Stomach smooth muscle (tissue), 2 donors: Measurements from ENCODE around the gene EYS.
"Not testable (repeated sequence)": the region's sequence is repeated elsewhere in the genome, so short reads cannot be mapped to it uniquely, and the experiment has no call there.

ENCODE experiments used
- H3K27ac ChIP-seq: one replicate; pipeline ENCODE4 v1.7.0; 2013; ENCODE audit warnings: mild to moderate bottlenecking, low read length, inconsistent platforms
- H3K27me3 ChIP-seq, 2 donors: one replicate each; pipeline ENCODE4 v1.7.0; 2013; ENCODE audit warnings: low read length in 2 of 2; ENCODE audit not compliant: insufficient read depth in 2 of 2, control insufficient read depth in 1 of 2
- H3K36me3 ChIP-seq, 2 donors: one replicate each; pipeline ENCODE4 v1.7.0; 2013; ENCODE audit warnings: low read length in 2 of 2; ENCODE audit not compliant: control insufficient read depth in 2 of 2, insufficient read depth in 2 of 2
- H3K4me1 ChIP-seq: one replicate; pipeline ENCODE4 v1.7.0; 2013; ENCODE audit warnings: low read length; ENCODE audit not compliant: control insufficient read depth, insufficient read depth
- H3K4me3 ChIP-seq, 2 donors: one replicate each; pipeline ENCODE4 v1.7.0; 2013; ENCODE audit warnings: low read length in 2 of 2
- H3K9ac ChIP-seq, 2 donors: one replicate each; pipeline ENCODE4 v1.7.0; 2013; ENCODE audit warnings: low read length in 2 of 2, mild to moderate bottlenecking in 1 of 2
- H3K9me3 ChIP-seq, 2 donors: one replicate each; pipeline ENCODE4 v1.7.0; 2013; ENCODE audit warnings: low read length in 2 of 2; ENCODE audit not compliant: control insufficient read depth in 2 of 2
- donor health status: healthy.
- donor health status: Pancreatic carcinoma.

Gene EYS

GRCh38 chr6:65059568-65059967 lies 647.5 kb downstream of the EYS start:
- H3K27ac ChIP-seq, result no peak overlapping the region
- no peak overlapping the region for H3K4me3 ChIP-seq
- no peaks in the 10 kb centered on the region for H3K4me1 ChIP-seq
- H3K36me3 ChIP-seq, result no peaks in the 10 kb centered on the region
- H3K9me3 ChIP-seq, result no peaks in the 10 kb centered on the region
- no peaks in the 10 kb centered on the region for H3K27me3 ChIP-seq
- no peak overlapping the region for H3K9ac ChIP-seq

DNA sequence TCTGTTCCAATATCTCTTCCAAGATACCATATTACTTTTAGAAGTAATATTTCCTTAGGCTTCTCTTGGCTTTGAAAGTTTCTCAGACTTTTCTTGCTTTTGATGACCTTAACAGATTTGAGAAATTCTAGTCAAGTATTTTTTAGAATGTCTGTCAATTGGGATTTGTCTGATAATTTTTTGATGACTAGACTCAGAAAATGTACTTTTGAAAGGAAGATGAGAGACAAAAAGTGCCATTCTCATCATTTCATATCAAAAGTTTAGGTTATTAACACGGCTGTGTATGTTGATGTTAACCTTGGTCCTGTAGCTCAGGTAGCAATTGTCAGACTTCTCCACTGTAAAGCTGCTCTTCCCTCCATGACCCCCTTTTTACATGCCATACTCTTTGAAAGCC lies 651.5 kb downstream of the EYS start:
- Histone ChIP-seq H3K4me1 (no peaks in the 10 kb centered on the region), H3K9me3 (no peaks in the 10 kb centered on the region), H3K36me3 (no peaks in the 10 kb centered on the region), H3K27me3 (no peaks in the 10 kb centered on the region), H3K27ac (no peak overlapping the region), H3K9ac (no peak overlapping the region), H3K4me3 (no peak overlapping the region)

GRCh38 chr6:65052626-65053025 lies 654.4 kb downstream of the EYS start:
- no peaks in the 10 kb centered on the region for H3K4me1 ChIP-seq
- H3K9me3 ChIP-seq, result no peaks in the 10 kb centered on the region
- H3K27ac ChIP-seq, result no peak overlapping the region
- no peak overlapping the region for H3K9ac ChIP-seq
- no peaks in the 10 kb centered on the region for H3K36me3 ChIP-seq
- no peaks in the 10 kb centered on the region for H3K27me3 ChIP-seq
- no peak overlapping the region for H3K4me3 ChIP-seq

DNA sequence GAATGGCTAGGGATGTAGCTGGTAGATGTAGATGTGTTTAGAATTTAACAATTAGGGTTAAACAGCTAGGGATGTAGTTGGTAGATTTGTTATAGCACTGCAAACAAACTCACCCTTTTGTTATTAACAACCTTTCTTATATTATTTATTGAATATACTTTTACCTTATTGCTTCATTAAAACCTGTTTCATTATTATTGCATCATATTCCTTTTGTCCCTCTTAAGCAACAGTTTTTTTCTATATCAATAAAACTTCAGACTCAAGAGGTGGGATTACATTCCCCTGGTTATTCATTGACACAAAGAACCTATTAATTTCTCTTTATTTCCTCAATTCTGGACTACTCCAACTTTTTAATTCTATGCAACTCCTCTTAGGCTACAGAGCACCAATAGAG lies 661.2 kb downstream of the EYS start:
- no peak overlapping the region for H3K4me3 ChIP-seq
- H3K27ac ChIP-seq, result no peak overlapping the region
- no peaks in the 10 kb centered on the region for H3K4me1 ChIP-seq
- no peak overlapping the region for H3K9ac ChIP-seq
- H3K36me3 ChIP-seq, result no peaks in the 10 kb centered on the region
- H3K27me3 ChIP-seq, result no peaks in the 10 kb centered on the region
- no peaks in the 10 kb centered on the region for H3K9me3 ChIP-seq

GRCh38 chr6:65014006-65014405 lies 693.0 kb downstream of the EYS start:
- no peak overlapping the region for H3K27ac ChIP-seq
- H3K36me3 ChIP-seq, result no peaks in the 10 kb centered on the region
- no peaks in the 10 kb centered on the region for H3K9me3 ChIP-seq
- no peak overlapping the region for H3K9ac ChIP-seq
- H3K4me1 ChIP-seq, result no peaks in the 10 kb centered on the region
- H3K27me3 ChIP-seq, result no peaks in the 10 kb centered on the region
- no peak overlapping the region for H3K4me3 ChIP-seq

GRCh38 chr6:65006788-65007187 lies 700.2 kb downstream of the EYS start:
- Histone ChIP-seq H3K9ac (no peak overlapping the region), H3K9me3 (no peaks in the 10 kb centered on the region), H3K4me1 (no peaks in the 10 kb centered on the region), H3K36me3 (no peaks in the 10 kb centered on the region), H3K4me3 (no peak overlapping the region), H3K27me3 (no peaks in the 10 kb centered on the region), H3K27ac (no peak overlapping the region)

- no peaks in the 10 kb centered on the region for H3K9me3 ChIP-seq
- H3K9ac ChIP-seq, result no peak overlapping the region
- H3K4me1 ChIP-seq, result no peaks in the 10 kb centered on the region
- no peak overlapping the region for H3K27ac ChIP-seq
- no peak overlapping the region for H3K4me3 ChIP-seq
- H3K36me3 ChIP-seq, result no peaks in the 10 kb centered on the region
- no peaks in the 10 kb centered on the region for H3K27me3 ChIP-seq
These were observed 702.7 kb downstream of the EYS start for GRCh38 chr6:65004283-65004682.

DNA sequence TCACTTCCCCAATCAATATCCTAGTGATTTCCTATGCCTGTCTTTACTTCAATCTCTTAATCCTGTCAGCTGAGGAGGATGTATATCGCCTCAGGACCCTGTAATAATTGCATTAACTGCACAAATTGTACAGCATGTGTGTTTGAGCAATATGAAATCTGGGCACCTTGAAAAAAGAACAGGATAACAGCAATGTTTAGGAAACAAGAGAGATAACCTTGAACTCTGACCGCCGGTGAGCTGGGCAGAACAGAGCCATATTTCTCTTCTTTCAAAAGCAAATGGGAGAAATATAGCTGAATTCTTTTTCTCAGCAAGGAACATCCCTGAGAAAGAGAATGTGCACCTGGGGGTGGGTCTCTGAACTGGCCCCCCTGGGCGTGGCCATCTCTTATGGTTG lies 704.1 kb downstream of the EYS start:
- not testable (repeated sequence) for H3K36me3 ChIP-seq, H3K4me3 ChIP-seq, H3K4me1 ChIP-seq, H3K27me3 ChIP-seq, H3K9ac ChIP-seq, H3K9me3 ChIP-seq, H3K27ac ChIP-seq

- no peaks in the 10 kb centered on the region for H3K9me3 ChIP-seq
- no peak overlapping the region for H3K4me3 ChIP-seq
- H3K27ac ChIP-seq, result no peak overlapping the region
- H3K4me1 ChIP-seq, result no peaks in the 10 kb centered on the region
- H3K36me3 ChIP-seq, result no peaks in the 10 kb centered on the region
- H3K9ac ChIP-seq, result no peak overlapping the region
- no peaks in the 10 kb centered on the region for H3K27me3 ChIP-seq
These were observed 706.2 kb downstream of the EYS start for GRCh38 chr6:65000815-65001214.

DNA sequence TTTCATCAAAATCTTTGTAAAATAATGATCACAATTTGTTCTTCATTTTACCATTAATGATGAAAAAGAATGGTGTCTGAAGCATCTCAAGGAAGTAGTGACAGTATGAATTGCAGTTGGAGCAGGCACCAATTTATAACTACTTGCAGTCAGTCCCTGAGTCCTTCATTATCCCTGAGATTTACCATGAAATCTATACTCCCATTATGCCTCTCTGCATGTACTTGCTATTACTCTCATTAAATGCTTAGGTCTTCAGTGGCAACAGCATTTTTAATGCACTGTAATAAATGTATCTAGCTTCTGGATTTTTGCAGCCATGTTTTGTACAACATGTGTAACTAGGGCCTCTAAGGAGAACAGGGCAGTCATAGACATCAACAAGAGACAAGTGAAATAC lies 708.8 kb downstream of the EYS start:
- Histone ChIP-seq H3K4me1 (no peaks in the 10 kb centered on the region), H3K9ac (no peak overlapping the region), H3K9me3 (no peaks in the 10 kb centered on the region), H3K36me3 (no peaks in the 10 kb centered on the region), H3K27ac (no peak overlapping the region), H3K4me3 (no peak overlapping the region), H3K27me3 (no peaks in the 10 kb centered on the region)

DNA sequence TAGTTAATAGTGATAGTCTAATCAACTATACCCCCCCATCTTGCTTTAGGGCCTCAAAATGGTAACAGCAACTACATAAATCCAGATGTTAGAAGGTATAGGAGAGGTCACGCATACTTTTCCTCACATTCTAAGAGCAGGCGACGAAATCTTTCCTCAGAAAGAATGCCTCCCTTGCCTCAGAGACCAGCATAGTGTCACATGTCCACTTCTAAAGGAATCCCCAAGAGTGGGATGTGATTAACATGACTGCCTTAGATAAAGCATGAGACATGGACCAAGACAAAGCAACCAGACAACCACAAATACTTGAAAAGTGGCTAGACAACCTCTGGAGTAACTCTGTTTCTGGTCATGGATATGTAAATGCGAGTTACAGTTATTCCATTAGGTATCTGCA lies 710.7 kb downstream of the EYS start:
- no peaks in the 10 kb centered on the region for H3K9me3 ChIP-seq
- H3K27ac ChIP-seq, result no peak overlapping the region
- no peaks in the 10 kb centered on the region for H3K4me1 ChIP-seq
- no peaks in the 10 kb centered on the region for H3K27me3 ChIP-seq
- no peak overlapping the region for H3K9ac ChIP-seq
- no peak overlapping the region for H3K4me3 ChIP-seq
- no peaks in the 10 kb centered on the region for H3K36me3 ChIP-seq
